GM12875 (cell line): ENCODE data around the gene ZNF335.
"Not testable (repeated sequence)": the region's sequence is repeated elsewhere in the genome, so short reads cannot be mapped to it uniquely, and the experiment has no call there.

ENCODE experiments used
- H3K4me3 ChIP-seq: one replicate; pipeline ENCODE4 v1.5.1; 2011; ENCODE audit warnings: low read depth, low read length, control low read depth
- TF ChIP-seq, protein P1 (sequence below): IDR thresholded peaks from 2 replicates; pipeline ENCODE4 v1.5.1; 2011; ENCODE audit warnings: low read depth, mild to moderate bottlenecking, control low read depth, inconsistent platforms, low read length, moderate library complexity, borderline replicate concordance; ENCODE audit not compliant: insufficient read depth

ZNF335 gene

DNA sequence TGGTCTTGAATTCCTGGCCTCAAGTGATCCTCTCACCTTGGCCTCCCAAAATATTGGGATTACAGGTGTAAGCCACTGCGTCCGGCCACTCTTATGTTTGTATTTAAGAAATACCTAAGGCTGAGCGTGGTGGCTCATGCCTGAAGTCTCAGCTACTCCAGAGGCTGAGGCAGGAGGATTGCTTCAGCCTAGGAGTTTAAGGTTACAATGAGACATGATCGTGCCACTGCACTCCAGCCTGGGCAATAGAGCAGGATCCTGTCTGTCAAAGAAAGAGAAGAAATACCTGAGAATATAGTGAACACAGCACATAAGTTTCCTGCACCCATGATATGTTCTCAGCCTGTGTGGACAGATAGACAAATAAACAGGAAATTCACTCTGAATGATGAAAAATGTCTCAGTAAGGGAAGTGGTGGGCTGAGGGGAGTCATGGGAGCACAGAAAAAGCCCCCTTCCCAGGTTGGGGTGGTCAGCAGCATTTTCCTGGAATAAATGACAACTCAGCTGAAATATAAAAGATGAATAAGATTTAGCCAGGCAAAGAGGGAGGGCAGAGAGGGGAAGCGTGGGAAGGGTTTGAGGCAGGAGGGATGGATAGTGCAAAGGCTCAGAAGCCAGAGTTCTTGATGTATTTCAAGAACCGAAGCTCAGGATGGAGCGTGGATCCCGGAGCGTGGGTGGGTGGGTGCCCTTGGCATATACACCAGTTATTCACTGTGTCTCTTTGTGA is 22.9 kb upstream of the ZNF335 start:
- no peak overlapping the region for H3K4me3 ChIP-seq
- TF ChIP-seq, protein P1, sequence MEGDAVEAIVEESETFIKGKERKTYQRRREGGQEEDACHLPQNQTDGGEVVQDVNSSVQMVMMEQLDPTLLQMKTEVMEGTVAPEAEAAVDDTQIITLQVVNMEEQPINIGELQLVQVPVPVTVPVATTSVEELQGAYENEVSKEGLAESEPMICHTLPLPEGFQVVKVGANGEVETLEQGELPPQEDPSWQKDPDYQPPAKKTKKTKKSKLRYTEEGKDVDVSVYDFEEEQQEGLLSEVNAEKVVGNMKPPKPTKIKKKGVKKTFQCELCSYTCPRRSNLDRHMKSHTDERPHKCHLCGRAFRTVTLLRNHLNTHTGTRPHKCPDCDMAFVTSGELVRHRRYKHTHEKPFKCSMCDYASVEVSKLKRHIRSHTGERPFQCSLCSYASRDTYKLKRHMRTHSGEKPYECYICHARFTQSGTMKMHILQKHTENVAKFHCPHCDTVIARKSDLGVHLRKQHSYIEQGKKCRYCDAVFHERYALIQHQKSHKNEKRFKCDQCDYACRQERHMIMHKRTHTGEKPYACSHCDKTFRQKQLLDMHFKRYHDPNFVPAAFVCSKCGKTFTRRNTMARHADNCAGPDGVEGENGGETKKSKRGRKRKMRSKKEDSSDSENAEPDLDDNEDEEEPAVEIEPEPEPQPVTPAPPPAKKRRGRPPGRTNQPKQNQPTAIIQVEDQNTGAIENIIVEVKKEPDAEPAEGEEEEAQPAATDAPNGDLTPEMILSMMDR: no peak

DNA sequence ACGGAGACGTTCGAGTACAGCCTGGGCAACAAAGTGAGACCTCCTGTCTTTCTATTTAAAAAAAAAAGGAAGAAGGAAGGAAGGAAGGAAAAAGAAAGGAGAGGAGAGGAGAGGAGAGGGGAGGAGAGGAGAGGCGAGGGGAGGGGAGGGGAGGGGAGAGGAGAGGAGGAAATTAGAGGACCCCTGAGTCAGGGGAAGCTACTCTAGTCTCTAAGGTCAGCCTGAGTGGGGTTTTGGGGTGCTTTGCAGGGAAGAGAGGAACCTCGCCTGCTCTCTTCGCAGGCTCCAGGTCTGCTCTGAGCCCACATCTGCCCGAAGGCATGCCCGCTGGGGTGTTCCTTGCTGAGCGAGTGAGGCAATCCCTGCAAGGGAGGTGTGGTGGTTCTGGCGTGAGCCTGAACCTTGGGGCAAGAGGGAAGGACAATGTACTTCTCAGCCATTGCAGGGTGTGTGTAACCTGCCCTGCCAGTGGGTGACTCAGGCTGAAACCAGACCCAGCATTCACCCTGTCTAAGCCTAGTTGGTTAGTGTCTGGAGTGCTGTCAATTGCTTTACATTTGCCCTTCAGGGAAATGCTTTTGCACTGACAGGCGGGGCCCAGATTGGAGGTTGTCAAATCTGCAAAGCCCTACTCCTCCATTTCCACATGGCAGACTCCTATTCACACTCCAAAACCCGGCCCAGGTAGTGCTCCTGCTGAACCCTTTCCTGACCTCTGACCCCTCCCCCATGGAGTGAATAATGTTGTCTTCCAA is 21.4 kb upstream of the ZNF335 start:
- no peak overlapping the region for H3K4me3 ChIP-seq

DNA sequence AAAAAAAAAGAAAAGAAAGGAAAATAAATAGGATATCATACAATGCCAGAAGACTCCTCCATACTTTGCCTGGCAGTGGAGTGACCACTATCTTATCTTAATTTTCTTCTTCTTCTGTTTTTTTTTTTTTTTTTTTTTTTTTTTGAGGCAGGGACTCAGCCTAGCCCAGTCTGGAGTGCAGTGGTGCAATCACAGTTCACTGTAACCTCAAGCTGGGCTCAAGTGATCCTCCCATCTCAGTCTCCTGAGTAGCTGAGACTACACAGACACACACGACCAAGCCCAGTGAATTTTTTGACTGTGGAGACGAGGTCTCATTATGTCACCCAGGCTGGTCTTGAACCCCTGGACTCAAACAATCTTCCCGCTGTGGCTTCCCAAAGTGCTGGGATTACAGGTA is 19.6 kb upstream of the ZNF335 start:
- H3K4me3 ChIP-seq: no peak overlapping the region
- TF ChIP-seq, protein P1: no peak

More for the DNA sequence above, 21.4 kb upstream of the ZNF335 start:
- TF ChIP-seq, protein P1: no peak

DNA sequence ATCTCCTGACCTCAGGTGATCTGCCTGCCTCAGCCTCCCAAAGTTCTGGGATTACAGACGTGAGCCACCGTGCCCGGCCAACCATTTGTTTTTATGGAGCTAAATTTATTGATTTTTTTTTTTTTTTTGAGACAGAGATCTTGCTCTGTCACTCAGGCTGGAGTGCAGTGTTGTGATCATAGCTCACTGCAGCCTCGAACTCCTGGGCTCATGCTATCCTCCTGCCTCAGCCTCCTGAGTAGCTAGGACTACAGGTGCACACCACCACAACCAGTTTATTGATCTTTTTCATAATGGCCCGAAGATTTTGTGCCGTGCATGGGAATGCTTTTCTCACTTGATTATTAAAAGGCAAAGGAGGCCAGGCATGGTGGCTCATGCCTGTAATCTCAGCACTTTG is 16.8 kb upstream of the ZNF335 start:
- not testable (repeated sequence) for H3K4me3 ChIP-seq

DNA sequence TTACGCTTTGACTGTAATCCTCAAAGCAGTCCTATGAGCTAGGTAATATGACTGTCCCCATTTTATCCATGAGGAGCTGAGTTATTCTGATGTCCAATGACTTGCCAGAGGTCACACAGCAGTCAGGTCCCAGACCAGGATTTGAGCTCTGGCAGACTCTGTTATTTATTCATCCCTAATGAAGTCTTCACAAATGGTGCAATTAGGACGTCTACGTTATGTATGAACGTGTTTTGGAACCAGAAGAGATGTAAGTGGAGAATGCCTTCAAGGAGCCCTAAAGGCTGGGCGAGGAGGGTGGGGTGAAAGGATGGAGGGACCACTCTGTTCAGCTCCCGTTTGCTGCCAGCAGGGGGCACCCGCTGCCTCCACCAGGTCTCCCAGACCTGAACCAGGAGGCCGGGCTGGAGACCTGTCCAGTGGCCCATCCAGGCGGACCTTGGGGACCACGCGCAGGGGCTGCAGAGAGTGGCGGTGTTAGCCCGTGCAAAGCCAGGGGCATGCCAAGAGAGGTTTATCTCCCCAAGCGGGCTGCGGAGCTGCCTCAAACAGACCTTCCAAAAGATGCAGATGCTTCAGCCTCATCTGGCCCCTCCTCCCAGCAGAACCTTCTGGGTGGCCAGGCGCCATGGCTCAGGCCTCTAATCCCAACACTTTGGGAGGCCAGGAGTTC is 15.2 kb upstream of the ZNF335 start:
- TF ChIP-seq, protein P1: peak; percentile 96
- H3K4me3 ChIP-seq: no peak overlapping the region

DNA sequence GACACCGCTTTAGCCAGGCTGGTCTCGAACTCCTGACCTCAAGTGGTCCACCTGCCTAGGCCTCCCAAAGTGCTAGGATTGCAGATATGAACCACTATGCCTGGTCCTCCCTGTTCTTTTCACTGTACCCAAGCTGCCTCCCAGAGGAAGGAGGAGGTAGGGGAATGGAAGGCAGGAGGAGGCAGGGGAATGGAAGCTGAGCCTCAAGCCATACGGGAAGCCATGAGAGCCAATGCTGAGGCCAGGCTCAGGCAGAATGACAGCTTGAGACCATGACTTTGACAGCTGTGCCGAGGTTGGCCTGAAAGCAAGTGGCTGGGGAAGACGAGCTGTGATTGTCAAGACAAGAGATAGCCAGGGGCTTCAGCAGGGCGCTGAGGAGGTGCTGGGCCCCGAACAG is 13.6 kb upstream of the ZNF335 start:
- H3K4me3 ChIP-seq: no peak overlapping the region
- TF ChIP-seq, protein P1: no peak

DNA sequence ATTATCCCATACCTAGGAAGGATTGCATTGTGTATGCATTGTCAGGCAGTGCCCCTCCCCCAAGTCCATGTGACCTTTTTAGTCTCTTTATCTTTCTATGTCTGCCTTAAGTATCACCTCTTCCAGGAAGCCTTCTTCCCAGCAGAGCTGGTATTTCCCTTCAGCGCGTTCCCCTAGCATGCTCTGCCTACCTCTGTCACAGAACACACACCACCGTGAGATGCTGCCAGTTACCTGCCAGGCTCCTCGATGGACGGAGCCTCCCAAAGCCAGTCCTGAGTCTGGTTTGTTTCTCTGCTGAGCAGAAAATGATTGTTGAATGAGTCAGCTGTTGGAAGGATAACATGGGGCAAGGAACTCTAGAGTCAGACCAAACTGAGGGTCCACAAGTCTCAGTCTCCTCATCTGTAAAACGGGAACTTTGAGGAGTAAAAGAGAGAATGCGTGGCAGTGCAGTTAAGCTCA is 11.3 kb upstream of the ZNF335 start:
- no peak overlapping the region for H3K4me3 ChIP-seq
- TF ChIP-seq, protein P1: no peak
